Measurements from ENCODE around the gene BLTP2. TPM values are rescaled to one million over a fixed set of nuclear protein-coding genes. Genes with fewer than 3 reads are reported as not detected.

BLTP2 gene
- total RNA-seq, 2 donors from 2014 or later, result 125 to 139 TPM

DNA sequence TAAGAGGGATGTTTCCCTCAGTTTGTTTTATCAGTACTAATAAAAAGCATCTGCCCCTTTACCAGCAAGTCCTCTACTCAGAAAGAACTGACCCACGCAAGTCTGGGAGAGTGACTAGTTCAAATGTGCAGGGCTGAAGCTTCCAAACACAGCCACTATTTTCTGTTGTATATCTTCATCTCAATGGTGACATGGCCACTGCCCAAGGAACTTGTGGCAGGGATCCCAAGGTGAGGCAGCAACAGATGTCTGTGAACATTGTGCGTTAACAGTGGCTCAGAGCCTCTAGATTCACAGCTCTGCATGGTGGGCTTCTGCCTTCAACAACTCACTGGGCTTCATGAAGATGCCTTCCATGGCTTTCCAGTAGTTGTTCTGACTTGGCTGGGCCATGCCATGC, 3.7 kb upstream of the BLTP2 start:
- no peak overlapping the region for H3K27ac ChIP-seq
- no peak overlapping the region for H3K4me3 ChIP-seq
- no peaks in the 10 kb centered on the region for H3K9me3 ChIP-seq
- peaks cover 24% of the 10 kb centered on the region for H3K36me3 ChIP-seq
- no peaks in the 10 kb centered on the region for H3K27me3 ChIP-seq (replicated peaks; ENCODE audit: insufficient read depth)
- DNase-seq (ENCODE audit: low spot score) (no peak), ATAC-seq (ENCODE audit: insufficient number of reproducible peaks, low FRiP score, low read depth) (no peak)
- H3K4me1 ChIP-seq (ENCODE audit: control insufficient read depth in 1 of 2, low read depth in 2 of 2), result peaks cover 6 to 25% of the 10 kb centered on the region in 2 donors
- no peak for TF ChIP-seq CTCF (IDR thresholded peaks at IDR 0.05)

GRCh38 chr17:28646039-28646754, 1.2 kb upstream of the BLTP2 start:
- ATAC-seq (ENCODE audit: insufficient number of reproducible peaks, low FRiP score, low read depth) (no peak), DNase-seq (ENCODE audit: low spot score) (no peak)
- Histone ChIP-seq H3K27ac (peak overlapping the region; percentile 83 to 84), H3K36me3 (peaks cover 25% of the 10 kb centered on the region), H3K4me1 (ENCODE audit: control insufficient read depth in 1 of 2, low read depth in 2 of 2) (peaks cover 13 to 40% of the 10 kb centered on the region in 2 donors), H3K27me3 (replicated peaks; ENCODE audit: insufficient read depth) (no peaks in the 10 kb centered on the region), H3K4me3 (peak overlapping the region; percentile 96), H3K9me3 (no peaks in the 10 kb centered on the region)
- TF ChIP-seq CTCF (IDR thresholded peaks at IDR 0.05), result no peak

GRCh38 chr17:28645576-28645939, 600 bp upstream of the BLTP2 start:
- H3K9me3 ChIP-seq, result no peaks in the 10 kb centered on the region
- peaks cover 20% of the 10 kb centered on the region for H3K36me3 ChIP-seq
- peak overlapping the region; percentile 75 to 84 for H3K27ac ChIP-seq
- H3K4me1 ChIP-seq (ENCODE audit: control insufficient read depth in 1 of 2, low read depth in 2 of 2), result peaks cover 13 to 40% of the 10 kb centered on the region in 2 donors
- no peak for DNase-seq (ENCODE audit: low spot score)
- ATAC-seq (ENCODE audit: insufficient number of reproducible peaks, low FRiP score, low read depth), result no peak
- H3K27me3 ChIP-seq (replicated peaks; ENCODE audit: insufficient read depth), result no peaks in the 10 kb centered on the region
- no peak for TF ChIP-seq CTCF (IDR thresholded peaks at IDR 0.05)
- peak overlapping the region; percentile 96 for H3K4me3 ChIP-seq

- H3K4me3 ChIP-seq, result peak overlapping the region; percentile 96
- DNase-seq (ENCODE audit: low spot score), result no peak
- peaks cover 13 to 40% of the 10 kb centered on the region in 2 donors for H3K4me1 ChIP-seq (ENCODE audit: control insufficient read depth in 1 of 2, low read depth in 2 of 2)
- no peak for ATAC-seq (ENCODE audit: insufficient number of reproducible peaks, low FRiP score, low read depth)
- peaks cover 29% of the 10 kb centered on the region for H3K36me3 ChIP-seq
- H3K27ac ChIP-seq, result peak overlapping the region; percentile 84 to 97
- no peaks in the 10 kb centered on the region for H3K9me3 ChIP-seq
- TF ChIP-seq CTCF (IDR thresholded peaks at IDR 0.05), result peak; percentile 56
- H3K27me3 ChIP-seq (replicated peaks; ENCODE audit: insufficient read depth), result no peaks in the 10 kb centered on the region
Observed at GRCh38 chr17:28643983-28644786, 773 bp downstream of the BLTP2 start.

DNA sequence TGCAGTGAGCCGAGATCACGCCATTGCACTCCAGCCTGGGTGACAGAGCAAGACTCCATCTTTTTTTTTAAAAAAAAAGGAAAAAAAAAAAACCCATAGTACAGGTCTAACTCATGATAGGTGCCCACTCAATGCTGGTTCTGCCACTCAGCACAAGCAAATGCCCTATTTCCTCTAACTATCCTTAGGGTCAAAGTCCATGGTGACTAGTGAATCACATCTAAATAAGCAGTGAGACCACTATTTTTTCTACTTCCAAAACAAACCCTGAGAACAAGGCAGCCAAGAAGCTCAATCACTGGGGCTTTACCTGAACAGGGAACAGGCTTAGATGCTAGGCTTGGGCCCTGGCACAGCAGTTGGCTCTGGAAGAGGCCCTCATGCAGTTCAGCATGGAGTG, 3.4 kb downstream of the BLTP2 start:
- no peak overlapping the region for H3K27ac ChIP-seq
- H3K27me3 ChIP-seq (replicated peaks; ENCODE audit: insufficient read depth), result no peaks in the 10 kb centered on the region
- H3K4me3 ChIP-seq, result no peak overlapping the region
- peaks cover 13 to 32% of the 10 kb centered on the region in 2 donors for H3K4me1 ChIP-seq (ENCODE audit: control insufficient read depth in 1 of 2, low read depth in 2 of 2)
- DNase-seq (ENCODE audit: low spot score), result no peak
- no peak for ATAC-seq (ENCODE audit: insufficient number of reproducible peaks, low FRiP score, low read depth)
- no peaks in the 10 kb centered on the region for H3K9me3 ChIP-seq
- no peak for TF ChIP-seq CTCF (IDR thresholded peaks at IDR 0.05)
- peaks cover 38% of the 10 kb centered on the region for H3K36me3 ChIP-seq

Measured in thoracic aorta (tissue), 2 donors.